HL-60 (cell line): Measurements from ENCODE around the gene PAPPA2.

Experiments used
- DNase-seq, 2 experiments: peaks; one replicate each; pipeline ENCODE4 v3.0.0-alpha.2; 2010 to 2020; ENCODE audit warnings: low read depth in 1 of 2, low spot score in 1 of 2
- H3K27ac ChIP-seq: fragments of 250-450 bp; sonication (Bioruptor Pico); replicated peaks from 2 replicates; pipeline ENCODE4 v1.5.1; 2020; ENCODE audit warnings: mild to moderate bottlenecking, moderate library complexity
- H3K27me3 ChIP-seq: fragments of 250-450 bp; sonication (Bioruptor Pico); 2 replicates; pipeline ENCODE4 v1.5.1; 2021; ENCODE audit warnings: mild to moderate bottlenecking, moderate library complexity; ENCODE audit not compliant: insufficient read depth, poor library complexity, severe bottlenecking
- H3K4me3 ChIP-seq: replicated peaks from 2 replicates; pipeline ENCODE4 v1.5.1; 2011; ENCODE audit warnings: mild to moderate bottlenecking, control low read depth, low read length; ENCODE audit not compliant: insufficient read depth
- CTCF ChIP-seq: IDR thresholded peaks from one replicate; pipeline ENCODE4 v1.5.1; 2011; ENCODE audit warnings: low read length, control low read depth, inconsistent platforms; ENCODE audit not compliant: insufficient read depth
- GABPA ChIP-seq: IDR thresholded peaks from 2 replicates; pipeline ENCODE4 v1.6.1; 2012; ENCODE audit warnings: low read depth
- POLR2AphosphoS5 ChIP-seq: IDR thresholded peaks from 2 replicates; pipeline ENCODE4 v1.6.1; 2012; ENCODE audit warnings: low read depth
- REST ChIP-seq: IDR thresholded peaks from 2 replicates; pipeline ENCODE4 v1.6.1; 2012; ENCODE audit warnings: low read depth; ENCODE audit not compliant: insufficient replicate concordance
- SPI1 ChIP-seq: IDR thresholded peaks from 2 replicates; pipeline ENCODE4 v1.6.1; 2012; ENCODE audit warnings: low read depth, mild to moderate bottlenecking, borderline replicate concordance

Gene PAPPA2

GRCh38 chr1:176436251-176436650 is 26.7 kb upstream of the PAPPA2 start:
- Histone ChIP-seq H3K27me3 (no peaks in the 10 kb centered on the region), H3K4me3 (no peak overlapping the region), H3K27ac (no peak overlapping the region)
- DNase-seq, result no peak
- TF ChIP-seq REST (no peak), POLR2AphosphoS5 (no peak), GABPA (no peak), CTCF (no peak), SPI1 (no peak)

- no peak for TF ChIP-seq POLR2AphosphoS5
- Histone ChIP-seq H3K27ac (no peak overlapping the region), H3K4me3 (no peak overlapping the region), H3K27me3 (no peaks in the 10 kb centered on the region)
- DNase-seq, result no peak
These were observed 22.8 kb upstream of the PAPPA2 start for GRCh38 chr1:176440176-176440575.

- TF ChIP-seq CTCF, result no peak
- no peak for TF ChIP-seq POLR2AphosphoS5
- TF ChIP-seq GABPA, result no peak
- TF ChIP-seq REST, result no peak
- TF ChIP-seq SPI1, result no peak
- Histone ChIP-seq H3K4me3 (no peak overlapping the region), H3K27ac (no peak overlapping the region), H3K27me3 (peaks cover 2% of the 10 kb centered on the region)
- DNase-seq, result no peak
These were observed 18.7 kb upstream of the PAPPA2 start for GRCh38 chr1:176444286-176444685.

GRCh38 chr1:176445402-176445801 is 17.6 kb upstream of the PAPPA2 start:
- DNase-seq, result no peak
- Histone ChIP-seq H3K27ac (no peak overlapping the region), H3K27me3 (peaks cover 5% of the 10 kb centered on the region), H3K4me3 (no peak overlapping the region)
- TF ChIP-seq GABPA (no peak), SPI1 (no peak), REST (no peak), POLR2AphosphoS5 (no peak)
